Measurements from ENCODE around the gene UBE2QL1.

Gene UBE2QL1

GRCh38 chr5:6455571-6456200 is 7.0 kb downstream of the UBE2QL1 start:
- DNase-seq (ENCODE audit: low spot score): no peak

GRCh38 chr5:6456766-6457370 is 8.2 kb downstream of the UBE2QL1 start:
- DNase-seq (ENCODE audit: low spot score): no peak

GRCh38 chr5:6457592-6457991 is 8.9 kb downstream of the UBE2QL1 start:
- no peak for DNase-seq (ENCODE audit: low spot score)

DNA sequence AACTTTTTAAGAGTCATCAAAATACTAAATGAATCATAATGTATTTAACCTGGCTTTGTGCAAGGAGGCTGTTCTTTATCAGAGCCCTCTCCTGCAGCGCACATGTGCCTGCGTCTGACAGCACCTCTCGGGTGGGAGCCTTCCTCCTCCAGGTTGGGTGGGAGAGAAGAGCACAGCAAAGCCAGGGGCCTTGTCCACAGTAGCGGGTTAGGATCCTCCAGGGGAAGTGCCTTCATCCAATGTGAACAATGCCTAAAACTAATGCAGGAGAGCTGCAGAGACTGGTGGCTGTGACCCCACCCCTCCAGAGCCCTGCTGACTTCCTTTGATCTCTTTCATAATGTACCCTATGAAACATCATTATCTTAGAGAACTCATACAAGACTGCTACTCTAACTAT is 10.2 kb downstream of the UBE2QL1 start:
- DNase-seq (ENCODE audit: low spot score): no peak

DNA sequence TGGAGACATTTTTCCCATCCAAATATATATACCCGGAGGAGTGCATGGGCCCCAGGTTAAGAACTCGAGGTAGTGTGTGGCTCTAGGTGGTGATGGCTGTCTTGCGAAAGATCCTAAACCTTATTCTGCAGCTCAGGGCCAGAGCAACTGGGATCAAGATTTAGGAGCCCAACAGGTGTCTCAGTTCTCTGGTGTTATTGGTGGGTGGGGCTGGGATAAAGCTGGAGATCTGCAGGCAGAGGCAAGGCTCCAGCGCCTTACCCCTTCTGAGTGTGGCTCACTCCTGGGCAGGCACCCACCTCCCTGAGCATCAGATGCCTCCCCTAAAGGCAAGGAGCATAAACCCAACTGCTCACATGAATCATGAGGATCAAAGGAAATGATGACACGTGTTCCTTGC is 11.2 kb downstream of the UBE2QL1 start:
- no peak for DNase-seq (ENCODE audit: low spot score)

DNA sequence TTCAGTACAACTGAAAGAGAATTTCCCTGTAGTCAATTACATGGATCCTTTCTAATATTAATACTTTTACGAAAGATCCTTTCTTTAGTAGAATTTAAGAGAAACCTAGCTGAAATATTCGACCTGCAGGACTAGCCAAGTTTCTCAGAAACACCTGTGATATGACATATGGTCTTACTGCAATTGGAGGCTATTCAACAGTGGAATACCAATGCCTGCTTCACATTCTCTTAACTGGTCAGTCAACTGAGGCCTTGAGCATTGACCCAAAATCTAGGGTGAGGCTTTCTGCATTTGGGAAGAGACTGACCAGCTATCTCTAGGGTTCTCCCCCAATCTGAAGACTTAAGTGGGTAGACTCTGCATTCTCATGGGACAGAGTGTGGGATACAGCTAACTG is 12.3 kb downstream of the UBE2QL1 start:
- no peak for DNase-seq (ENCODE audit: low spot score)

DNA sequence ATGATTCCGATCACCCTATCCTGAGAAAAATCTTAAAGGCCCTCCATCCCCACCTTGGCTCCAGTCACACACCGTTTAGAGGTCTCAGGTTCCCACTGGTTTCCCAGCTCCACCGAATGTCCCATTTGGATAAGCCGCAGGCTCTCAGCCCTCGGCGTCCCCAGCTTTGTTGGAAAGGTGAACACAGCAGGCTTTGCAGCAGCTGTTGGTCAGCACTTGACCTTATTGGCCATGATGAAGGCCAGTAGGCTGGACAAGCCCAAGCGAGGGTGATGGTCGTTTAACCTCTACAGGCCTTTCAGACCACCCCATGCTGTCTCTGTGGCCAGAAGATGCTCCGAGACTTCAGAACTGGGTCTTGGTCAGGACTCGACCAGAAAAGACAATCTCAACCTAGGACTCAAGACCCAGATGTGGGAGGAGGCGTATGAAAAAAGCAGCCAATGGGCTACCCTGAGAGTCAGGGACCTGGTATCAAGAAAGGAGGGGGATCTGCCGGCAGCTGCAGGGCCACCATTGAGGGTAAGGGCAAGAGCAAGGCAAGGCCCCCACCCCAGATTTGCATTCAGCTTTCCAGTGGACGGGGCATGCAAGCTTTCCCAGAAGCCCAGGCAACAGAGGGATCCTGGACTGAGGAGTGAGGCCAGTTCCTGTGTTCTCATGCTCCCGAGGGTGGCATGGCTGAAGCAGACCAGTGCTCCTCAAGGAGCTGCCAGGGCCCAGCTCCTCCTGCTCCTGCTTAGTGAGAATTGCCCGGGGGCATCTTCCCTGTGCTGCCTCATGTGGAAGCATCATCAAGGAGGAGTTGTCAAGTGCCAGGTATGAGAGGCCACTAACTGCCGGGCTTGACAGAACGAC is 13.4 kb downstream of the UBE2QL1 start:
- DNase-seq (ENCODE audit: low spot score): no peak

DNA sequence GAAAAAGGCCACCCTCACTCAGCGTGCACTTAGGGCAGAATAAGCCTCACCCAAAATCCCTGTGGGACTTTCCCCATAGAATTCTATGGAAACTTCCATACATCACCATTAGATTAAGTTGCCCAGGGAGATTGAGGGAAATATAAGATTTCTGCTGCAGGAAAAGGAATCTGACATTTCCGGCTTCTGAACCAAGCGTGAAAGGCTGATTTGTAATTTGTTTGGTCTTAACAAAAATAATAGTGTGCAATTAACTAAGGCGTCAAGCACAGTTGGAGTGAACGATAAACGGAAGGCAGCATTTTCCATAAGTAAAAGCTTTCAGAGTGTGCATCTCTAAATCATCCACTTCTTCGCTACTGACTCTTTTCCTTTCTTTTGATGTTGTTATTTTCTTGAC is 14.0 kb downstream of the UBE2QL1 start:
- no peak for DNase-seq (ENCODE audit: low spot score)

DNA sequence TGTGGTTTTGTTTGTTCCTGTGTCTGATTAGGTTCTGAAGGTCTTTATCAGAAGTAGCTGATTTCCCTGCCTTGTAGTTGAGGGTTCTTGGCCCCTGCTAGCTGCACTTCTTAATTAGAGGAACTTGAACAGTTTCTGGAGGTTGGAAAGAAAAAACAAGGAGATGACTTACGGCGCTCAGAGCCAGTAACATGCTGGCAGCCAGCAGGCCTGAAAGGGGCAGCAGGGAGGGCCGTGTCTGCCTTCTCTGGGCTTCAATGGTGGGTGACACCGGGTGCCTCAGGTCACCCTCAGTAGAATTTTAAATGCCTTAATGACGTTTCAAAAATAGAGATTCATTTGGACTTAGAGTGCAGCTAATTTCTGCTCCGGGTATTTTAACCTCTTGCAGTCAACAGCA is 15.8 kb downstream of the UBE2QL1 start:
- no peak for DNase-seq (ENCODE audit: low spot score)

DNA sequence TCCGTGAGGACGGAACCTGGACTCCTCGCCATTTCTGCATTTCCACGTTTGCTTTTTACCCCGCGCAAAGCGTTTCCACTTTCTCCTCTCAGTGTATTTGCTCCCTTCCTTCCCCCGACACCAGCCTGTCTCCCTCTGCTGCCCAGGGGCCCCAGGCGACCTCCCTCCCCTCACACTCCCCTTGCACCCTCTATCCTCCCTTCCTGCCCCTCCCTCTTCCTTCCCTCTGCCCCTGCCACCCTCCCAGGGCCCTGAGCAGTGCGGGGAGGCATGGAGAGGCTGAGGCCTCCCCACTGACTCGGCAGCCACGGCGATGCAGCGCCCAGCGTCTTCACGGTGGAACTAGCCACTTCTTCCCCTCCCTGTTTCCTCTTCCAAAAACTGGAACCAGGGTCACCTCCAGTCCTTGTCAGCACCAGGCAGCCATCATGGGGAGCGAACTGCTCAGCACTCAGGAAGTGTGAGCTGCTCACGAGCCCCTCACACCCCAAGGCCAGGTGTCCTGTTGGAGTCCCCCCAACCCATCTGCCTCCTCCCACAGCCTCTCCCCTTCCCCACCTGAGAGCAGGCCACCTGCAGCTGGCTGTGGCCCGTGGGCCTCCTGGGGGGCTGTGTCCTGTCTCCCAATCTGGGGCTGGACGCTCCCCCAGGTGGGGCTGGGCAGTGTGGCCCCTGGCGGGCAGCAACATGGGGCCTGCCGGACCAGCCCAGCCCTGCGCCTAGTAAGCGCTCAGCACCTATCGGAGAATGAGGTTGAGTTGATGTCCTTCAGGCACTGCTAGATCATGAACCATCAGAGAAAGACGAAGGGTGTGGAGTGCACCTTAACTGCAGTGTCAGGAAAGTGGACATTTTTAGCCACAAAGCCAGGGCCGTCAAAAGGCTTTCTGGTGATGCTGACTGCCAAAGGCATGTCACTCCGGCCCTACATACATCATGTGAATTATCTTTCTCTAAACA is 17.5 kb downstream of the UBE2QL1 start:
- no peak for DNase-seq (ENCODE audit: low spot score)

DNA sequence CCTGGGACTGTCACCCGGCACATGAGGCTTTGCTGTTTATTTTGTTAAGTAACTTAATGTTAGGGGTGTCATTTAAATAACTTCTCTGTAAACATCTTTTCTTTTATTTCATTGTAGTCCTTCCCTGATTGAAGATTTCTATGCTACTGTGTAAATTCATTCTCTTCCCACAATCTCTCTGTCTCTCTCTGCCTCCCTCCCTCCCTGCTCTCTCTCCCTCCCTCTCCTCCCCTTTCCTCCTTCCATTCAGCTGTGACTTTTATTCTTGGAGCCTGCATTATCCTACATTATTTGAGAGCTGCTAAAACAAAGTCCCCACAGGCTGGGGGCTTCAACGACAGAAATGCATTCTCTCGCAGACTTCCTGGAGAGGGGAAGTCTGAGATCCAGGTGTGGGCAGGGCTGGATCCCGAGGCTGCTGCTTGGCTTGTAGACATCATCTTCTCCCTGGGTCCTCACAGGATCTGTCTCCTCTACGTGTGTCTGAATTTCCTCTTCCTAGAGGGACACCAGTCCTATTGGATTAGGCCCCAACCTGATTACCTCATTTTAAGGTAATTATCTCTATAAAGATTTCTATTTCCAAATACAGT is 18.4 kb downstream of the UBE2QL1 start:
- no peak for DNase-seq (ENCODE audit: low spot score)

- no peak for DNase-seq (ENCODE audit: low spot score)
Measured at GRCh38 chr5:6467591-6467990, 18.9 kb downstream of the UBE2QL1 start.

- no peak for DNase-seq (ENCODE audit: low spot score)
Measured at GRCh38 chr5:6468104-6468503, 19.4 kb downstream of the UBE2QL1 start.

DNA sequence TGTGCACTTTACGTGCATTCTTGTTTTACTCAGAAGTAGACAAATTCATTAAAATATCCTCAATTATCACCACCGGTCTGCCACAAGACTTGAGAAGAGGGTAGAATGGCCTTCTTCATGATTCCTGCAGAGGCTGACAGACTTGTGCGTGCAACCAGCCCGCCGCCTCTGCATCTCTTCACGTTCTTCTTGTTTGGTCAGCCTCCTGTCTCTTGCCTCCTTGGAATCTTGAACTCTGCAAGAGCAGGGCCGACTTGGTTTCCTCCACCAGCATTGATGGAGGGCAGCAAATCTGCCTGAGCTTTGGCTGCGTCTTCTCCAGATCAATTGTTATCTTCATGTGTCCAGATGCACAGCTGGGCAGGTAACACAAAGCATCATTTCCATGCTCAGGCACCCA is 20.2 kb downstream of the UBE2QL1 start:
- DNase-seq (ENCODE audit: low spot score): no peak

- DNase-seq (ENCODE audit: low spot score): no peak
Measured at GRCh38 chr5:6469836-6470235, 21.2 kb downstream of the UBE2QL1 start.

DNA sequence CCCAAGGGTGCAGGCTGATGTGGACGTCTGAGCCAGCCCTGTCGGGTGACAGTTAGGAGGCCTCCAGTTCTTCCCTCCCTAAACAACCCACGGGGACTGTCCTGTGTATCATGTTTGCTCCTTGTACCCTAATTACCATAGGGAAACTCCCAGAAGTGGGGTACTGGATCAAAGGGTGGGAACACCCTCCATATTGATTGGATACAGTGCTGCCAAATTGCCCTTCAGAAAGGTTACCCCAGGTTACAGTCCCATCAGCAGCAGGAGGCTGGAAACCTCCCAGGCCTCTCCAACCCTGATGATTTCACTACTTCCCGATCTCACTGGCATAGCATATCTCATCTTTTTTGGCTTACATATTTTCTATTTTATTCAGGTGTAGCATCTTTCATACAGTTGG is 22.0 kb downstream of the UBE2QL1 start:
- no peak for DNase-seq (ENCODE audit: low spot score)

- no peak for DNase-seq (ENCODE audit: low spot score)
Measured at GRCh38 chr5:6471252-6471651, 22.6 kb downstream of the UBE2QL1 start.

GRCh38 chr5:6472792-6473191 is 24.1 kb downstream of the UBE2QL1 start:
- DNase-seq (ENCODE audit: low spot score): no peak

GRCh38 chr5:6473284-6473683 is 24.6 kb downstream of the UBE2QL1 start:
- DNase-seq (ENCODE audit: low spot score): no peak

DNA sequence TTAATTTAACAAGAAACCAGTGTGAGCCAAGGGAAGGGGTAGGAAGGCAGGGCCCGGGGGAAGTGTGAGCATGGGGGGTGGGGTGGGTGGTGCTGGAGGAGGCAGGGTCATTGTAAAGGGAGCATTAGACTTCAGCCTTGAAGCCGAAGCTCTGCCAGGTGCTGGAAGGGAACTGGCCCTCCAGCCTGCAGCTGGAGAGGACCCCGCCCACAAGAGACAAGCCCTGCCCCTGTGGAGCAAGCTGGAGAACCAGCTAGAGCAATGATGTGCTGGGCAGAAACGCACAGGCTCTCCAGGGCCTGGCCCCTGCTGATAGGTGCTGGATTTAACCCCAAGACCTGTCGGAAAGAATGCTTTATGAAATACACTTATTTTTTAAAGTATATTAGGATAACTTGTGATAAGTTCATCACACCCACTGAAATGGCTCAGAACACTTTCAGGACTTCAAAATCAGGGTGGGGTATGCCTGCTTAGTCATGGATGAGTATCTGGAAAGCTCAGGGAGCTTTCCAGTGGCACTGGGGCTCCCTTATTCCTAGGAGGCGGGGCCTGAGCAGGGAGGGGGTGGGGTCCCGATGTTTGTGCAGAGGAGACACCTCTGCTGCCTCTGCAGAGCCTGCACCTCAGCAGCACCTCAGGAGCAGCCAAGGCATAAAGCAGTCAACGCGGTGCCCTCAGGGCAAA is 27.1 kb downstream of the UBE2QL1 start:
- no peak for DNase-seq (ENCODE audit: low spot score)

DNA sequence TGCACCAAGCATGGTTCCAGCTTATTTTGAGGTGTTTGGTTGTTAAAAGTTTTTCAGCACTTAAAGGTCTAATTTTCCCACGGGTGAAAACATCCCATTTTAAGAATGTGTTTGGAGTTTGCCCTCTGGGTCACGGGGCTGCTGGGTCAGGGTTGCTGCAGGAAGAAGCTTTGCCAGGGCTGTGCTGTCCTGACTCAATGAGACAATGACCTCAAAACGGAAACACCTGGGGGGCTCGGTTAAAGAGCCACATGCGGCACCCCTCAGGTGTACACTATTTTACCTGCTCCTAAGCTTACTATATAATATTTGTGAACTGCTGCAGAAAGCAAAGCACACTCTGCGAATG is 27.6 kb downstream of the UBE2QL1 start:
- DNase-seq (ENCODE audit: low spot score): no peak
